ENCODE measurements around the gene WSCD2.

Gene WSCD2

DNA sequence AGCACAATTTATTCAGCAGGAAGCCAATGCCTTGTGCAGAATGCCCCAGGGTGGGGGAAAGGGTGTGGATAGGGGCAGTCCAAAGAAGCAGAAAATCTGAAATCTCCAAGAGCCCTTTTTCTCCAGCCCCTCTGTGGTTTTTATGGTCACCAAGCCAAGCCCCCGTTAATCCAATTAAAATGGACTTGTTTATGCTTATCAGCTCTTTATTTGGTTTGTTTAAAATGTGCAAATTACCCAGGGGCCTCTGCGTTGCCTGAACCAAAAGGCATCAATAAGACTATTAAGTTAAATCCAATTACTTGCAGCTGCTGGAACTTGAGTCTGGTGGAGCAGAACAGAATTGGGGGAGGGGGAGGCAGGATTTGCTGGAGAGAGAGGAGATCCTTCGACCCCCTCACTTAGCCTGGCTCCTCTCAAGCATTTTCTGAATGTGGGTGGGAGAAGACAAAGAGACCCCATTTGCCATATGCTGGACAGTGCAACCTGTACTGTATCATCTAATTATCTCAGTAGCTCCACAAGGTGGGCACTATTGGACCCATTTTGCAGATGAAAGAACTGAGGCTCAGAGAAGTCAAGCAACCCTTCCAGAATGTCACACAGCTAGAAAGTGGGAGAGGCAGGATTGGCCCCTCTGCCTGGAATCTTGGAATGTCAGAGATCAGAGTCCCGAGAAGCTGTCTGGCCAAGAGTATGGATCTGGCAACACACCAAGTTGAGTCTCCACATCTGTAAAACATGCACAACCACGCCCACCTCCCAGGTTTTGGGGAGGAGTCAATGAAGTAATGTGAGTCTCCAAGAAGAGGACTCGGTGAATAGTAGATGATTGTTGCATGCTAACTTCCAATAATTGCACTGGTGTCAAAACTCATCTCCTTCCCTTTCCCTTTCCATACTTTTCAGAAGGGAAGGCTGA is 143.1 kb downstream of the WSCD2 start:
- no peak for DNase-seq

DNA sequence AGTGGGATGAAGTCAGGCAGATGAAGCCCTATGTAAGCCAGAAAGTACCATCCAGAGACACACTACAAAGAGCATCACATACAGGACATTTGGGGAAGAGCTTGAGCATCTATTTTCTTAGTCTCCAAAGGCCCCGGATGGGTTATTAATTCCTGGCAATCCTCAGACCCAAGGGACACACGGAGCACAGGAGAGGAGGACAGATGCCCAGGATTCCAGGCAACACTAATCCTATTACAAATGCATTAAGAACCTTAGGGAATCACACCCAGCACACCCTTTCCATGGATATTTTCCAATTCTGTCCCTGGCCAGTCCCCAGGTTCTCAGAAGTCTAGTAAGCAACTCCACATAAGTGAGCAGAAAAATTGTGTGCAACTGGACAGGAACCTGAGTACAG is 144.1 kb downstream of the WSCD2 start:
- no peak for DNase-seq

DNA sequence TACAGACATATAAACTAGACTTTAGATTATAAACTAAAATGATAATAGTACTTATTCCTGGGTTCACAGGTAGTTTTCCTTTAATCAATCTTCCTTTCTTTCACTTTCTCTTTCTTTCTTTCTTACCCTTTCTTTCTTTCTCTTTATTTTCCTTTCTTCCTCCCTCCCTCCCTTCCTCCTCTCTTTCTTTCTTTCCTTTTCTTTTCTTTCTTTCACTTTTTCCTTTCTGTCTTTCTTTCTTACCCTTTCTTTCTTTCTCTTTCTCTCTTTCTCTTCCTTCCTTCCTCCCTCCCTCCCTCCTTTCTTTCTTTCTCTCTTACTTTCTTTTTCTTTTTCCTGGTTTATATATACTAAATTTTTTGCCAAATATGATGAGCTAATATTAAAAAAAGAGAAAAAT is 148.5 kb downstream of the WSCD2 start:
- DNase-seq: no peak

DNA sequence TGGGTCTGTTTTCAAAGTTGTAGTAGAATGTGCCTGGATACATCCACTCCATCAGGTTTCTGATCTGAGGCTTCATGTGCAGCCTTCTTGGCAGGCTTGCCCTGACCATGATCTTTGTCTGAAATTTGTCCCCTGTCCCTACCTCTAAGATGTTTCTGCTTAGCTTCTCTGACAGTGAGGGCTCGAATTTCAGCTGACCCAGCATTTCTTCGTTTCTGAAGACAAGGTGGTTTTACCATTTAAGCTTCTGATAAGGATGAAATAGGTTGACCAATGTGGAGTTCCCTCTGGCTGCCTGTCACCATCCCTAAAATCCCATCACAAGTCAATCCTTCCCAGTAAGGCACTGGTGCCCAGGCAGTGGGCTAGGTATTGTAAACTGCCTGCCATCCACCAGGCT is 153.1 kb downstream of the WSCD2 start:
- no peak for DNase-seq

DNA sequence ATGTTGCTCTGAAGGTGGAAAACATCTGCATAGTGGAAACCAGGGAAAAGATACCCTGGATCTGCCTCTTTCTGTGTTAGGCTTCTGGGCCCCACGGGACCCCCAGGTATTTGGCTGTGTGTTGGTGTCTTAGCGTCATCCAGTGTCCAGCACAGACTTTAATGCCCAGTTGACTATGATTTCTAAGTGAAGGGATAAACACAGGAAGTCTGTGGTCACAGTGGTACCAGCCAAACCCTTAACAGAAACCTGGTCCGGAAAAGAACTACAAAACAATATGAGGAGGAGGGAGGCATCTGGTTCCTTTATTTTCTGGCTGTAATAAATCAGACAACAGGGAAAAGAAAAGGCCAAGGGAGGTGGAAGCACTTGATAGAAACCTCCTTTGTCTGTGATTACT is 153.6 kb downstream of the WSCD2 start:
- DNase-seq: no peak

DNA sequence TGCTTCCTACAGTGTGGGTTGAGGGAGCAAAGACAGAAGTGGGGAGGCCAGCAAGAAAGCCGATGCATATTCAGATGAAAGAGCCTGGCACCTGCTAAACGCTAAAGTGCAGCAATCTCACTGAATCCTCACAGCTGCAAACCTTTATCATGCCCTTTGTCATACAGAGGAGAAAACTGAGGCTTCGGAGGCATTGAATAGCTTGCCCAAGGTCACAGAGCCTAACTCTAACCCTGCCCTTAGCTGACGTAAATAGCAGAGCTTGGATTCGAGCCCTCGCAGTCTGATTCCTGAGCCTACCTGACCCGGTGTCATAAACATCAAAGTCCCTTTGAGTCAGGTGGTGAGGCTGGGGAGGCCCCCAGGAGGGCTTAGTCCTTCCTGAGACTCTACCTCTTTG is 155.1 kb downstream of the WSCD2 start:
- DNase-seq: no peak

DNA sequence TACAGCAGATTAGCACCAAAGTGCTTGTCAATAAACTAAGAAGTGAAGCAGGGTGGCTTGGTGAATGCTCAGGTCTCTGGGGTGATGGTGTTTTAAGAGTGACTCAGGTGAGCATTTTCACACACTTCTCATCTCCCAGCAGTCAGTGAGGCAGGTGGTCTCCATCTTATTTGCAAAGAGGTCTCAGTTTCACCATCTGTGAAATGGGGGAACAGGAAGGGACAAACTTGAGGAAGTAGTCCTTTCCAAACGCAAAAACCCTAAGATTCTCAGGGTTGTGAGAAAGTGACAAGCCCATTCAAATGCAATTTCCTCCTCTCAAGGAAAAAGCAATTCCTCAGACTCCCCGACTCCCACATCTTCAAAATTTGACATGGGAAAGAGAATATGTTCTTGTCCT is 155.9 kb downstream of the WSCD2 start:
- DNase-seq: no peak

DNA sequence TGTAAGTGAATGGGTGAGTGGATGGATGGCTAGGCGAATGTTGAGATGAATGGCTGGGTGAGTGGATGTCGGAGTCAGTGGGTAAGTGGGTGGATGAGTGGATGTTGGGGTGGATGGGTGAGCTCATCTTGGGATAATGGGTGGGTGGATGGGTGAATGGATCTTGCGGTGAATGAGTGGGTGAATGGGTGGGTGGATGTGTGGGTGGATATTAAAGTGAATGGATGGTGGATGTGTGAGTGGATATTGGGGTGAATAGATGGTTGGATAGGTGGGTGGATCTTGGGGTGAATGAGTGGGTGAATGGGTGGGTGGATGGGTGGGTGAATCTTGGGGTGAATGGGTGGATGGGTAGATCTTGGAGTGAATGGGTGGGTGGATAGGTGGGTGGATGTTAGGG is 158.1 kb downstream of the WSCD2 start:
- no peak for DNase-seq

DNA sequence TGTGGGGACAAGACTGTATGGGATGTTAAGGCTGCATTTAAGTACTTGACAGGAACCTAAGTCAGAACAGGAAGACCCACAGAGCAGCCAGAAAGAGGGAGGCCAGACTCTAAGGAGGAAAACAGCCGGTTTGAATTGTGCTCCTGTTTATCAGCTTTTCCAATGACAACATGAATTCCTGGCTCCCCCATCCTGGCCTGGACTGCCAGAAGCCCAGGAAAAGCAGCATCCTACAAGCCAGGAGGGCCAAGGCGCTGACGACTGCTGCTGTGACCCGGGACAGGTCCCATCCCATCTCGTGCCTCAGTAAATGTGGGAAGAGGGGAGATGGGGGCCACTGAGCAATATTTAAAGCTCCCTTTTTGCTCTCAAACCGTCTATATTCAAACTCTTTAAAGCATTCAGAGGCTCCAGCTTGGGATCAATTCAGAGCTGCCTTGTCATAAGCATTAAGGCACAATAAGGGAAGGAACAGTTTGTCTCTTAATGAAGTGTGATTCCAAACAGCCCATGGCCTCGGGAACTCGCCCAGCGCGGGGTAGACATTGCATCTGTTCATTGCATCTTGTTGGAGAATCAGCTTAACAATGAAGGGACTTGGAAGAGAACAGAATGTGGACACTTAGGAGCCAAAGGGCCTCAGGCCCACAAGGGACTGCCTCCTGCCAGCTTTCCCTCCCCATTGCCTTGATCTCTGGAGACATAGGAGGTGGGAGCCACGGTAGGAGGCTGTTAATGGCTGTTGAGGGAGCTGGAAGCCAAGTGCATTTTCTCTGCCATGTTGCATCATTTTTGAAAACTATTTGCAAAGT is 160.5 kb downstream of the WSCD2 start:
- no peak for DNase-seq

DNA sequence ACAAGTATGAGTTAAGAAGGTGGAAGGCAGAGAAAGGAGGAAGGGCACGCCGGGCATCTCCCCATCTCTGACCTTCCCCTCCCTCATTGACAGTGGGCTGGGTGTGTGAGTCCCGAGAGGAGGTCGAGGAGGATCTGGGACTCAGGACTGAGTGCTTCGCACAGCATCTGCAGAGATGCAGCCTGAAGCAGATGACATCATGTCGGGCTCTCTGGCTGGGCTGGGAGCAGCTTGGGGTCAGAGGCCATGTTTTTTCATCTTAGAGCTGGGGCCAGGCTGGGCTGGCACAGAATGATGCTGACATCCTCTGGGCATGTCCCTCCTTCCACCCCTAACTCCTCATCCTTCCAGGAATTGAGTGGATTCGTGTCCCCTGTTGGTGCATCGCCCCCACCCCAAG is 166.6 kb downstream of the WSCD2 start:
- DNase-seq: no peak

DNA sequence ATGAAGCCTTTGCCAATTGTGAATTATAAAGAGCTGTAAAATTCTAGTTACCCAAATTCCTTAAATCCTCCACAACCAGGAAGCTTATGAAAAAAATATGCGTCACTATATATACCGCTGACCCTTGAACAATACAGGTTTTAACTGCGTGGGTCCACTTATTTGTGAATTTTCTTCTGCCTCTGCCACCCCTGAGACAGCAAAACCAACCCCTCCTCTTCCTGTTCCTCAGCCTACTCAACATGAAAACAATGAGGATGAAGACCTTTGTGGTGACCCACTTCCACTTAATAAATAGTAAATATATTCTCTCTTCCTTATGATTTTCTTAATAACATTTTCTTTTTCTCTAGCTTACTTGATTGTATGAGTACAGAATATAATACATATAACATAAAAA is 167.9 kb downstream of the WSCD2 start:
- DNase-seq: no peak

DNA sequence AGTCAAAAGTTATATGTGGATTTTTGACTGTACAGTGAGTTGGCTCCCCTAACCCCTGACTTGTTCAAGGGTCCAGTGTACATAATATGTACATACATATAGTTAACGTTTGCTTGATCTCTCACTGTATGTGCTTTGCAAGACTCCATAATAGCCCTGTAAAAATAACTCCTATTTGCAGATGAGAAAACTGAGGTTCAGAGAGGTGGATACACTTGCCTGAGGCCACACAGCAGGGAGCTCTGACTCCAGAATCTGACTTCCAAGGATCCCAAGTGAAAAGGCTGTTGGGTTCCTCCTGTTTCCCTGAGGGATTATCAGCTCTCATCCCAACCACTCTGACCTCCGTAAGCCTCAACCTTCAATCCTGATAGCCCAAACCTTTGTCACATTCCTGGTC is 168.3 kb downstream of the WSCD2 start:
- no peak for DNase-seq

DNA sequence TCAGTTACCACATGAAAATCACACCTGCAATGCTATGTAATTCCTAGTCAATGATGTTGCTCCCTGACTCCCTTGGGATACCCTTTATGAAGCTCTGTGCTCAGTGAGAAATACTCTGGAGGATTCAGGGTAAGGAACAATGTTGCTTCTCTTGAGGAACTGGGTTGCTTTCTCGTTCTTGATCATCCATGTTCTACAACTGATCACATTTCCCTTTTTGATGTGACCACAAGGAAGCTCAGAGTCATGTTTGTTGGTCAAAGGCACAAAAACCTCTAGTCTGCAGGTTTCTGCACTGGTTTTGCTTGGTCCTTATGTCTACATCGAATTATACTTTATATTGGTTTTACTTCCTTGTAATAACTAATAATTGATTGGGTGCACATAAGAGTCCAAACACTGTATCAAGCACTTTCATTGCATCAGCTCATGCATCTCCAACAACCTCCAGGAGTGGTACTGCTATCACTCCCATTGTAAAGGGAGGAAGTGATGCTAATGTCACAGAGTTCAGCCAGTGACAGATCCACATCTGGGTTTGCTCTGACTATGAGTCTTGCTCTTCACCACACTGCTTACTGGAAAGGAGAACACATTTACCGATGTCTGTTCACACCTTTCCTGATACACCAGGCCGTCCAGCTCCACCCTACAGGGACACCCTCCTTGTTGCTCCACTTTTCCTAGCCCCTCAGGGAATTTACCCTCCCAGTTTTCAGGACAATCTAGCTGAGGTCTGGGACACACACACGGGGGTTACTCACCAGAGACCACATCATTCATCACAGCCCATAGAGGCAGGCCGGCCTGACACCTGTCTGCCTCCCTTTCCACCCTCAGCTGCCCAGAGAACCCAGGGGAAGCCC is 169.0 kb downstream of the WSCD2 start:
- no peak for DNase-seq

DNA sequence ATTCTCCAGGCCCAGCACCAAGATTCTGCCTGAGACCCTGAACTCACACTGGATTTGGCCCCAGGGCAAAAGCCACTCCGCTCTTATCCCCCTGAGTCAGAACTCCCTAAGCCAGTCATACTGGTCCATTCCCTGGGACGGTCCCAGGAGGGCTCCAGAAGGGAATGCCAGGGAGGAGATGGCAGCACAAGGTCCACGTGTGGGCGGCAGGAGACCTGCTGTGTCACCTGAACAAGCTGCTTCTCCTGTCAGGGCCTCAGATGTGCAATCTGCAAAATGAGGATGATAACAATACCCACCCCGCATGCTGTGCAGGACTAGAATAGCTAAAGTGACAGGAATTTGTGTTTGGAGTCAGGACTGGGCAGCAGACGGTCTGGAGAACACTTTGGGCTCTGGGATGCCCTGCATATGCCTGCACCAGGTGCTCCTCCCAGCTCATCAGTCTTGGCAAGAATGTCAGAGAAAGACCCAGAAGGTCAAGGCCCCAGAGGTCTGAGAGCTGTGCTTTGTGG is 169.7 kb downstream of the WSCD2 start:
- no peak for DNase-seq

DNA sequence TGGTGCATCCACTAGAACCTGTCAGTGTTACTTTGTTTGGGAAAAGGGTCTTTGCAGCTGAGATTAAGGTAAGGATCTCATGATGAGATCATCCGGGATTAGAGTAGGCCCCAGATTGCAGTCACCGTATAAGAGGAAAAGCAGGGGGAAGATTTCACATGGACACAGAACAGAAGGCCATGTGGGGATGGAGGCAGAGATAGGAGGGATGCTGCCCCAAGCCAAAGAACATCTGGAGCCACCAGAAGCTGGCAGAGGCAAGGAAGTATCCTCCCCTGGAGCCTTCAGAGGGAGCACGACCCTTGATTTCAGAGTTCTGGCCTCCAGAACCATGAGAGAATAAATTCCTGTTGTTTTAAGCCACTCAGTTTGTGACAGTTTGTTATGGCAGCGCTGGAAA is 170.4 kb downstream of the WSCD2 start:
- DNase-seq: no peak

Measured in activated gamma-delta T cell (primary cell).